Heart left ventricle (tissue), 13 donors: ENCODE measurements around the gene GET4.

Experiments
- CTCF ChIP-seq, 12 donors: fragments of 200-600 bp; sonication (generic) in 4 of 12; IDR thresholded peaks; one replicate each; pipeline versions ENCODE4 v1.5.0 to v1.8.0; 2018 to 2022; ENCODE audit warnings: antibody characterized with exemption in 12 of 12, mild to moderate bottlenecking in 5 of 12
- POLR2A ChIP-seq, 2 donors: fragments of 450-650 bp; IDR thresholded peaks; one replicate each; pipeline ENCODE4 v1.6.1; 2017; ENCODE audit warnings: antibody characterized with exemption in 2 of 2, mild to moderate bottlenecking in 2 of 2, moderate library complexity in 2 of 2
- donor health status: ischemic (EF 13 %, LVEDD 7.1; RV severe dilation, severe dysfunction).
- donor health status: DM: no; HTN: yes; CAD: no.
- donor health status: DM: no; HTN: no; CAD: no.
- donor health status: ischemic (EF 25% LVEDD 6.9; RV normal size, moderate dysfunction).
- donor health status: ischemic (EF 25% LVEDD 5.7; RV mildly dilated, moderate dysfunction).
- donor health status: ischemic (EF 35%, LVEDD 5.7; RV mildly dilated, moderate dysfunction).
- donor health status: nonischemic (EF 11% LVEDD 7.7; RV severe dilation, severe dysfunction).
- donor health status: DM: yes; HTN: yes; CAD: no.
- donor health status: PGD.
- donor health status: ischemic (EF 29% LVEDD 5.4; RV normal size, mild dysfunction).
- donor health status: nonischemic (EF 23%, LVEDD 6.1; RV moderate dilation, normal function).

- no peak for TF ChIP-seq CTCF (IDR thresholded peaks at IDR 0.05)
- no peak for TF ChIP-seq POLR2A (IDR thresholded peaks at IDR 0.05)
Measured at GRCh38 chr7:919114-919442, 42.7 kb downstream of the GET4 start.
